Keratinocyte (primary cell): ENCODE measurements around the gene CC2D2B. TPM values are rescaled to one million over a fixed set of nuclear protein-coding genes. Genes with fewer than 3 reads are reported as not detected.

Source experiments
- DNase-seq: peaks from one replicate; pipeline ENCODE4 v3.0.0-alpha.2; 2011; ENCODE audit warnings: low read depth, missing footprints, low spot score
- FAIRE-seq: peaks from 2 replicates; lab custom pipeline; 2011; peaks lifted over from hg19 to GRCh38; lab: Jason Lieb, UNC
- H2AFZ ChIP-seq: 2 replicates; pipeline ENCODE4 v1.6.0; 2012; ENCODE audit warnings: low read length, control low read depth, inconsistent platforms; ENCODE audit not compliant: control insufficient read depth
- H3K27ac ChIP-seq: 2 replicates; pipeline ENCODE4 v1.5.1; 2011; ENCODE audit warnings: low read length; ENCODE audit not compliant: control insufficient read depth, insufficient read depth
- H3K27me3 ChIP-seq: 3 replicates; pipeline ENCODE4 v1.6.0; 2011; ENCODE audit warnings: low read length; ENCODE audit not compliant: control insufficient read depth, insufficient read depth; ENCODE audit errors: extremely low read depth
- H3K36me3 ChIP-seq, 2 experiments: 2 replicates in 1 of 2; 3 replicates in 1 of 2; pipeline ENCODE4 v1.5.1; 2011; ENCODE audit warnings: low read length in 2 of 2, mild to moderate bottlenecking in 1 of 2; ENCODE audit not compliant: control insufficient read depth in 2 of 2, insufficient read depth in 2 of 2; ENCODE audit errors: extremely low read depth in 1 of 2
- H3K4me1 ChIP-seq: 3 replicates; pipeline ENCODE4 v1.5.1; 2011; ENCODE audit warnings: low read length; ENCODE audit not compliant: control insufficient read depth, insufficient read depth; ENCODE audit errors: extremely low read depth
- H3K4me2 ChIP-seq: 3 replicates; pipeline ENCODE4 v1.6.0; 2011; ENCODE audit warnings: low read depth, low read length; ENCODE audit not compliant: control insufficient read depth, insufficient read depth; ENCODE audit errors: extremely low read depth
- H3K4me3 ChIP-seq, 3 experiments: fragments of 200-600 bp in 1 of 3; sonication (generic) in 1 of 3; 2 replicates in 2 of 3; 3 replicates in 1 of 3; pipeline ENCODE4 v1.5.1; 2011 to 2016; ENCODE audit warnings: low read length in 3 of 3, mild to moderate bottlenecking in 3 of 3, control low read depth in 2 of 3, inconsistent platforms in 1 of 3, low read depth in 1 of 3, mixed read lengths in 1 of 3, mixed run types in 1 of 3, moderate library complexity in 1 of 3; ENCODE audit not compliant: control insufficient read depth in 2 of 3, insufficient read depth in 2 of 3; ENCODE audit errors: extremely low read depth in 1 of 3
- H3K79me2 ChIP-seq: 2 replicates; pipeline ENCODE4 v1.6.0; 2012; ENCODE audit warnings: low read length; ENCODE audit not compliant: control insufficient read depth, insufficient read depth
- H3K9ac ChIP-seq: 3 replicates; pipeline ENCODE4 v1.6.0; 2011; ENCODE audit warnings: low read length; ENCODE audit not compliant: control insufficient read depth, insufficient read depth; ENCODE audit errors: extremely low read depth
- H3K9me1 ChIP-seq: 3 replicates; pipeline ENCODE4 v1.6.0; 2011; ENCODE audit warnings: low read length; ENCODE audit not compliant: control insufficient read depth, insufficient read depth; ENCODE audit errors: extremely low read depth
- H3K9me3 ChIP-seq: 2 replicates; pipeline ENCODE4 v1.5.1; 2012; ENCODE audit warnings: low read depth, low read length; ENCODE audit not compliant: control insufficient read depth
- H4K20me1 ChIP-seq: 3 replicates; pipeline ENCODE4 v1.6.0; 2011; ENCODE audit warnings: low read length; ENCODE audit not compliant: control insufficient read depth, insufficient read depth; ENCODE audit errors: extremely low read depth
- EZH2 ChIP-seq: IDR thresholded peaks from one replicate; pipeline ENCODE4 v1.6.1; 2012; ENCODE audit warnings: inconsistent platforms, mild to moderate bottlenecking, low read length, moderate library complexity
- dilution Hi-C: fragments of 300-500 bp; cut with MboI; formaldehyde crosslinking; loops from one replicate; pipeline ENCODE4 v1.7.0; 2020; ENCODE audit warnings: low sequenced_read_pairs; ENCODE audit not compliant: extremely low pct_ligation_motif_present
- polyA plus RNA-seq, 5 experiments: library from polyadenylated mRNA; depleted of rRNA in 3 of 5; stranded (reverse) in 3 of 5; stranded (forward) in 1 of 5; unstranded in 1 of 5; fragments of >200 nt; gene quantifications; 1 replicate in 1 of 5; 2 replicates in 3 of 5; 3 replicates in 1 of 5; pipeline versions ENCODE4 v1.2.1 to v1.2.3, GENCODE V29; 2011 to 2012; ENCODE audit warnings: missing spikeins in 2 of 5, low read depth in 1 of 5, low replicate concordance in 1 of 5
- TF ChIP-seq, protein P1 (sequence below), 3 experiments: IDR thresholded peaks in 1 of 3; conservative IDR thresholded peaks in 1 of 3; optimal IDR thresholded peaks in 1 of 3; 2 replicates in 2 of 3; 3 replicates in 1 of 3; pipeline versions ENCODE3 to v1.5.1; 2011; ENCODE audit warnings: low read length in 3 of 3, mild to moderate bottlenecking in 3 of 3, moderate library complexity in 2 of 3, control low read depth in 1 of 3, inconsistent platforms in 1 of 3; ENCODE audit not compliant: insufficient read depth in 2 of 3; ENCODE audit errors: extremely low read depth in 1 of 3

The CC2D2B gene
- polyA plus RNA-seq, 1 donor (not counting 4 experiments of a cell fraction or from before 2014, with no cell fraction given) = 0.10 TPM

DNA sequence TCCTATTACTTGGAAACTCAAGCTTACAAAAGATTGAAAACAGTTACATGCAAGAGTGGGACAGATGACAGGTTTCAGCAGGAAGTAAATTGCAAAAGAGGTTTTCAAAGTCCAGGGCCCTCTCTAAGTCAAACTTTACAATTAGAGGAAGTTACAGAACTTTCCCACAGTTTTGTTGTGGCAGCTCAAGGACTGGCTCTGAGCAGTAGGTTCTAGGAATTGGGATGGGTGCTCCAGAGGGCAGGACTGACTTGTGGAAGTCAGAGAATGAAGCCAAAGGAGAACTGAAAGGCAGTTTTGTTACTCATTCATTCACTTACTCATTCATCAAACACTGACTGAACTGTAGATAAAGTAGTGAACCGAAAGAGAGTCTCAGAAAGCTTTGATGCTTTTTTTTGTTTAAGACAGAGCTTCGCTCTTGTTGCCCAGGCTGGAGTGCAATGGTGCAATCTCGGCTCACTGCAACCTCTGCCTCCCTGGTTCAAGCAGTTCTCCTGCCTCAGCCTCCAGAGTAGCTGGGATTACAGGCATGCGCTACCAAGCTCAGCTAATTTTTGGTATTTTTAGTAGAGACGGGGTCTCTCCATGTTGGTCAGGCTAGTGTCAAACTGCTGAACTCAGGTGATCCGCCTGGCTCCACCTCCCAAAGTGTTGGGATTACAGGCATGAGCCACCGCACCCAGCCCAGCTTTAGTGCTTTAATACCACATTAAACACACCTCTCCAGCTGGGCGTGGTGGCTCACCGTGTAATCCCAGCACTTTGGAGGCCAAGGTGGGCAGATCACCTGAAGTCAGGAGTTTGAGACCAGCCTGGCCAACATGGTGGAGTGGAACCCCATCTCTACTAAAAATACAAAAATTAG lies 68.8 kb downstream of the CC2D2B start:
- TF ChIP-seq, protein P1, sequence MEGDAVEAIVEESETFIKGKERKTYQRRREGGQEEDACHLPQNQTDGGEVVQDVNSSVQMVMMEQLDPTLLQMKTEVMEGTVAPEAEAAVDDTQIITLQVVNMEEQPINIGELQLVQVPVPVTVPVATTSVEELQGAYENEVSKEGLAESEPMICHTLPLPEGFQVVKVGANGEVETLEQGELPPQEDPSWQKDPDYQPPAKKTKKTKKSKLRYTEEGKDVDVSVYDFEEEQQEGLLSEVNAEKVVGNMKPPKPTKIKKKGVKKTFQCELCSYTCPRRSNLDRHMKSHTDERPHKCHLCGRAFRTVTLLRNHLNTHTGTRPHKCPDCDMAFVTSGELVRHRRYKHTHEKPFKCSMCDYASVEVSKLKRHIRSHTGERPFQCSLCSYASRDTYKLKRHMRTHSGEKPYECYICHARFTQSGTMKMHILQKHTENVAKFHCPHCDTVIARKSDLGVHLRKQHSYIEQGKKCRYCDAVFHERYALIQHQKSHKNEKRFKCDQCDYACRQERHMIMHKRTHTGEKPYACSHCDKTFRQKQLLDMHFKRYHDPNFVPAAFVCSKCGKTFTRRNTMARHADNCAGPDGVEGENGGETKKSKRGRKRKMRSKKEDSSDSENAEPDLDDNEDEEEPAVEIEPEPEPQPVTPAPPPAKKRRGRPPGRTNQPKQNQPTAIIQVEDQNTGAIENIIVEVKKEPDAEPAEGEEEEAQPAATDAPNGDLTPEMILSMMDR (optimal IDR thresholded peaks at IDR 0.05 in 1 of 3, IDR thresholded peaks at IDR 0.05 in 1 of 3, conservative IDR thresholded peaks at IDR 0.05 in 1 of 3; ENCODE audit: extremely low read depth in 1 of 3, insufficient read depth in 2 of 3, low read length in 3 of 3) = no peak
- dilution Hi-C loops = no loop called here

GRCh38 chr10:95982200-95982599 lies 74.4 kb downstream of the CC2D2B start:
- Histone ChIP-seq H2AFZ (no peak overlapping the region), H3K9me3 (no peaks in the 10 kb centered on the region), H3K4me3 (no peak overlapping the region), H3K9me1 (no peaks in the 10 kb centered on the region), H3K27ac (no peak overlapping the region), H3K27me3 (no peaks in the 10 kb centered on the region), H3K79me2 (no peaks in the 10 kb centered on the region), H3K36me3 (no peaks in the 10 kb centered on the region), H3K9ac (no peak overlapping the region), H3K4me1 (no peaks in the 10 kb centered on the region), H3K4me2 (no peak overlapping the region), H4K20me1 (no peaks in the 10 kb centered on the region)
- dilution Hi-C loops = no loop called here
- FAIRE-seq (no peak), DNase-seq (no peak)
- TF ChIP-seq, protein P1 (optimal IDR thresholded peaks at IDR 0.05 in 1 of 3, IDR thresholded peaks at IDR 0.05 in 1 of 3, conservative IDR thresholded peaks at IDR 0.05 in 1 of 3; ENCODE audit: extremely low read depth in 1 of 3, insufficient read depth in 2 of 3, low read length in 3 of 3) = no peak
- no peak for TF ChIP-seq EZH2

More for the DNA sequence above, 68.8 kb downstream of the CC2D2B start:
- H3K36me3 ChIP-seq = no peaks in the 10 kb centered on the region
- no peak overlapping the region for H3K9ac ChIP-seq
- H2AFZ ChIP-seq = no peak overlapping the region
- DNase-seq (no peak), FAIRE-seq (no peak)
- no peak overlapping the region for H3K4me2 ChIP-seq
- H3K9me1 ChIP-seq = no peaks in the 10 kb centered on the region
- no peaks in the 10 kb centered on the region for H3K27me3 ChIP-seq
- no peaks in the 10 kb centered on the region for H3K79me2 ChIP-seq
- no peaks in the 10 kb centered on the region for H3K9me3 ChIP-seq
- H3K4me1 ChIP-seq = no peaks in the 10 kb centered on the region
- H3K27ac ChIP-seq = no peak overlapping the region
- H3K4me3 ChIP-seq = no peak overlapping the region
- no peaks in the 10 kb centered on the region for H4K20me1 ChIP-seq
